B cell (primary cell): ENCODE results near the gene PITPNM3. TPM values are rescaled to one million over a fixed set of nuclear protein-coding genes. Genes with fewer than 3 reads are reported as not detected.

ENCODE experiments used
- ATAC-seq: fragments of 200-7000 bp; cut with Tn5 transposase; one replicate; pipeline ENCODE4 v1.10.0; 2021; ENCODE audit warnings: low read depth, mild to moderate bottlenecking, moderate number of reproducible peaks, moderate library complexity
- CTCF ChIA-PET: fragments of 350-600 bp; sonication (Branson Sonifier 250); formaldehyde crosslinking; loops from one replicate; lab custom pipeline; 2021; ENCODE audit warnings: antibody characterized with exemption, inconsistent platforms; lab: Charles Lee
- POLR2A ChIA-PET: fragments of 350-600 bp; sonication (Branson Sonifier 250); formaldehyde crosslinking; loops from one replicate; lab custom pipeline; 2021; ENCODE audit warnings: antibody characterized with exemption; lab: Charles Lee
- DNase-seq: peaks from one replicate; pipeline ENCODE4 v3.0.0; 2013
- H2AFZ ChIP-seq: 2 replicates; pipeline ENCODE4 v1.6.1; 2012; ENCODE audit warnings: mild to moderate bottlenecking, low read depth, low read length; ENCODE audit not compliant: insufficient read depth, poor library complexity, severe bottlenecking
- H3K27ac ChIP-seq, 2 donors: 1 replicate in 1 of 2; 2 replicates in 1 of 2; pipeline ENCODE4 v1.5.1; 2012 to 2013; ENCODE audit warnings: low read length in 2 of 2, mild to moderate bottlenecking in 2 of 2, moderate library complexity in 1 of 2
- H3K27me3 ChIP-seq, 4 experiments: fragments of 200-600 bp in 1 of 4; sonication (generic) in 1 of 4; replicated peaks in 1 of 4; 1 replicate in 2 of 4; 2 replicates in 2 of 4; pipeline versions ENCODE4 v1.6.1 to v1.7.0; 2013 to 2016; ENCODE audit warnings: low read length in 3 of 4, mild to moderate bottlenecking in 2 of 4, mixed read lengths in 1 of 4, moderate library complexity in 1 of 4; ENCODE audit not compliant: insufficient read depth in 4 of 4, control insufficient read depth in 3 of 4; ENCODE audit errors: control extremely low read depth in 1 of 4
- H3K36me3 ChIP-seq, 2 experiments: replicated peaks in 1 of 2; 1 replicate in 1 of 2; 2 replicates in 1 of 2; pipeline versions ENCODE4 v1.6.1 to v1.7.1; 2013; ENCODE audit warnings: low read length in 1 of 2; ENCODE audit not compliant: insufficient read depth in 2 of 2, control insufficient read depth in 1 of 2; ENCODE audit errors: control extremely low read depth in 1 of 2, extremely low read depth in 1 of 2
- H3K4me1 ChIP-seq, 2 donors: fragments of 200-600 bp in 1 of 2; sonication (generic) in 1 of 2; 1 replicate in 1 of 2; 2 replicates in 1 of 2; pipeline versions ENCODE4 v1.5.1 to v1.6.1; 2013 to 2017; ENCODE audit warnings: low read length in 2 of 2; ENCODE audit not compliant: control insufficient read depth in 2 of 2, insufficient read depth in 2 of 2
- H3K4me2 ChIP-seq: replicated peaks from 2 replicates; pipeline ENCODE3; 2012; ENCODE audit warnings: mild to moderate bottlenecking, low read depth, low read length; ENCODE audit not compliant: poor library complexity, severe bottlenecking
- H3K4me3 ChIP-seq, 5 experiments: fragments of 200-600 bp in 1 of 5; sonication (generic) in 1 of 5; 1 replicate in 3 of 5; 2 replicates in 2 of 5; pipeline versions ENCODE4 v1.5.1 to v1.7.0; 2011 to 2016; ENCODE audit warnings: low read length in 4 of 5, mild to moderate bottlenecking in 4 of 5, low read depth in 2 of 5, control low read depth in 1 of 5, moderate library complexity in 1 of 5; ENCODE audit not compliant: insufficient read depth in 1 of 5; ENCODE audit errors: control extremely low read depth in 1 of 5, extremely low read depth in 1 of 5
- H3K79me2 ChIP-seq: fragments of 200-600 bp; sonication (generic); one replicate; pipeline ENCODE4 v1.6.0; 2016; ENCODE audit warnings: low read length; ENCODE audit not compliant: control insufficient read depth, insufficient read depth
- H3K9ac ChIP-seq: fragments of 200-600 bp; sonication (generic); 2 replicates; pipeline ENCODE4 v1.6.1; 2017; ENCODE audit warnings: mild to moderate bottlenecking, low read length, moderate library complexity
- H3K9me3 ChIP-seq, 3 donors: one replicate each; pipeline versions ENCODE4 v1.6.1 to v1.7.1; 2013; ENCODE audit warnings: low read length in 2 of 3; ENCODE audit not compliant: control insufficient read depth in 2 of 3, insufficient read depth in 1 of 3; ENCODE audit errors: control extremely low read depth in 1 of 3
- H4K20me1 ChIP-seq: 2 replicates; pipeline ENCODE4 v1.6.0; 2012; ENCODE audit warnings: mild to moderate bottlenecking, low read length; ENCODE audit not compliant: insufficient read depth, control insufficient read depth, poor library complexity, severe bottlenecking
- H3K27ac Mint-ChIP-seq: one replicate; pipeline ENCODE4 v1.8.0; 2021; ENCODE audit warnings: mixed read lengths
- H3K27me3 Mint-ChIP-seq: one replicate; pipeline ENCODE4 v1.8.0; 2021; ENCODE audit warnings: mixed read lengths
- H3K4me1 Mint-ChIP-seq: one replicate; pipeline ENCODE4 v1.8.0; 2021; ENCODE audit warnings: mixed read lengths
- H3K4me3 Mint-ChIP-seq: one replicate; pipeline ENCODE4 v1.8.0; 2021; ENCODE audit warnings: mixed read lengths
- H3K9me3 Mint-ChIP-seq: one replicate; pipeline ENCODE4 v1.8.0; 2022; ENCODE audit warnings: mixed read lengths; ENCODE audit not compliant: insufficient read depth
- EZH2 ChIP-seq: IDR thresholded peaks from 2 replicates; pipeline ENCODE4 v1.6.1; 2012; ENCODE audit warnings: borderline replicate concordance, low read depth, mild to moderate bottlenecking, moderate library complexity, low read length; ENCODE audit not compliant: insufficient read depth, poor library complexity, severe bottlenecking
- WGBS: methylation state at CpG from one replicate; pipeline ENCODE4 v1.1.5; 2013; ENCODE audit warnings: missing lambda C conversion rate; ENCODE audit not compliant: insufficient coverage; 5-methylcytosine and 5-hydroxymethylcytosine counted together
- intact Hi-C: fragments of 100-400 bp; cut with micrococcal nuclease; formaldehyde crosslinking; loops from one replicate; pipeline ENCODE4 v1.10.0; 2022
- polyA plus RNA-seq: library from polyadenylated mRNA; depleted of rRNA; stranded (reverse); fragments of >200 nt; gene quantifications from 2 replicates; pipeline ENCODE4 v1.2.3, GENCODE V29; 2012
- total RNA-seq, 2 donors: library from RNA; stranded (reverse); fragments of 120-200 nt in 1 of 2; gene quantifications; 1 replicate in 1 of 2; 2 replicates in 1 of 2; pipeline versions ENCODE4 v1.2.3 to v1.2.4, GENCODE V29; 2013 to 2022
- TF ChIP-seq, protein P1 (sequence below): fragments of 200-600 bp; IDR thresholded peaks from one replicate; pipeline ENCODE4 v1.8.0; 2022; ENCODE audit warnings: antibody characterized with exemption, mild to moderate bottlenecking

The PITPNM3 gene
- total and polyA plus RNA-seq, 2 donors (not counting 1 experiment from before 2014, with no cell fraction given): 0.31 to 0.49 TPM

DNA sequence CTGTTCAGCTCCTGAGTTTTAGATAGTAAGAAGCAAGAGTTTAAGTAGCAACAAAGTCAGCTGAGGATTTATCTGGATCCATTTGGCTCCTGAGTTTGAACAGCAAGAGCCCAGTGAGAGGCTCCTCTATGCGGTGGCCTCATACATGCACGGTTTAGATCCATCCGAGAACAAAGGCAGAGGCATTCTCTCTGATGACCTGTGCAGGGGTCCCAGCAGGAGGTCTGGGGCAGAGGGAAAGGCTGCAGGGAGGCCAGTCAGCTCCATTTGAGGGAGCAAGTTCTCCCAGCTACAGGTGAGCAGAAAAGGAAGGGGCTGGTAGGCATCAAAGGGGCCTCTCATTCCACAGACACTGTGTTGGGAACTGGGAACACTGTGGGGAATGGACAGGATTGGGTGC, 16.5 kb downstream of the PITPNM3 start:
- ATAC-seq (no peak), DNase-seq (no peak)
- Mint-ChIP-seq H3K27ac (no peak overlapping the region), H3K9me3 (no peaks in the 10 kb centered on the region), H3K4me3 (no peak overlapping the region), H3K27me3 (peaks cover 16% of the 10 kb centered on the region), H3K4me1 (no peaks in the 10 kb centered on the region)
- no peak overlapping the region for H2AFZ ChIP-seq
- no peaks in the 10 kb centered on the region for H3K36me3 ChIP-seq
- H3K4me1 ChIP-seq: no peaks in the 10 kb centered on the region
- H4K20me1 ChIP-seq: no peaks in the 10 kb centered on the region
- no peak for TF ChIP-seq EZH2
- H3K9ac ChIP-seq: no peak overlapping the region
- POLR2A ChIA-PET: no interaction called here
- H3K9me3 ChIP-seq: peaks cover 0 to 11% (median 0%) of the 10 kb centered on the region in 3 donors
- no peak overlapping the region for H3K27ac ChIP-seq
- H3K27me3 ChIP-seq: peaks cover 0 to 5% (median 0%) of the 10 kb centered on the region in 4 experiments
- 97% methylated on average over 3 of the region's 3 CpGs for WGBS
- no peaks in the 10 kb centered on the region for H3K79me2 ChIP-seq
- H3K4me2 ChIP-seq: no peak overlapping the region
- intact Hi-C loops: no loop called here
- no peak overlapping the region for H3K4me3 ChIP-seq
- CTCF ChIA-PET: no interaction called here

- no peak overlapping the region for H3K4me3 ChIP-seq
- no peaks in the 10 kb centered on the region for H4K20me1 ChIP-seq
- no peaks in the 10 kb centered on the region for H3K4me1 ChIP-seq
- no peak overlapping the region for H3K4me2 ChIP-seq
- 95% methylated on average over 10 of the region's 10 CpGs for WGBS
- TF ChIP-seq, protein P1, sequence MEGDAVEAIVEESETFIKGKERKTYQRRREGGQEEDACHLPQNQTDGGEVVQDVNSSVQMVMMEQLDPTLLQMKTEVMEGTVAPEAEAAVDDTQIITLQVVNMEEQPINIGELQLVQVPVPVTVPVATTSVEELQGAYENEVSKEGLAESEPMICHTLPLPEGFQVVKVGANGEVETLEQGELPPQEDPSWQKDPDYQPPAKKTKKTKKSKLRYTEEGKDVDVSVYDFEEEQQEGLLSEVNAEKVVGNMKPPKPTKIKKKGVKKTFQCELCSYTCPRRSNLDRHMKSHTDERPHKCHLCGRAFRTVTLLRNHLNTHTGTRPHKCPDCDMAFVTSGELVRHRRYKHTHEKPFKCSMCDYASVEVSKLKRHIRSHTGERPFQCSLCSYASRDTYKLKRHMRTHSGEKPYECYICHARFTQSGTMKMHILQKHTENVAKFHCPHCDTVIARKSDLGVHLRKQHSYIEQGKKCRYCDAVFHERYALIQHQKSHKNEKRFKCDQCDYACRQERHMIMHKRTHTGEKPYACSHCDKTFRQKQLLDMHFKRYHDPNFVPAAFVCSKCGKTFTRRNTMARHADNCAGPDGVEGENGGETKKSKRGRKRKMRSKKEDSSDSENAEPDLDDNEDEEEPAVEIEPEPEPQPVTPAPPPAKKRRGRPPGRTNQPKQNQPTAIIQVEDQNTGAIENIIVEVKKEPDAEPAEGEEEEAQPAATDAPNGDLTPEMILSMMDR: no peak
- TF ChIP-seq EZH2: no peak
- H2AFZ ChIP-seq: no peak overlapping the region
- peaks cover 0 to 5% (median 0%) of the 10 kb centered on the region in 4 experiments for H3K27me3 ChIP-seq
- no peak overlapping the region for H3K27ac Mint-ChIP-seq
- H3K27me3 Mint-ChIP-seq: peaks cover 18% of the 10 kb centered on the region
- H3K79me2 ChIP-seq: no peaks in the 10 kb centered on the region
- CTCF ChIA-PET: no interaction called here
- intact Hi-C loops: no loop called here
- ATAC-seq (no peak), DNase-seq (no peak)
- H3K9me3 Mint-ChIP-seq: no peaks in the 10 kb centered on the region
- no peak overlapping the region for H3K27ac ChIP-seq
- no peak overlapping the region for H3K9ac ChIP-seq
- peaks cover 0 to 11% (median 0%) of the 10 kb centered on the region in 3 donors for H3K9me3 ChIP-seq
- no peaks in the 10 kb centered on the region for H3K36me3 ChIP-seq
- no peak overlapping the region for H3K4me3 Mint-ChIP-seq
- POLR2A ChIA-PET: no interaction called here
- no peaks in the 10 kb centered on the region for H3K4me1 Mint-ChIP-seq
Observed at GRCh38 chr17:6536566-6537065, 19.7 kb downstream of the PITPNM3 start.
